Epithelial cell of esophagus (primary cell): ENCODE data around the gene CTSE.

ENCODE experiments used
- DNase-seq: peaks from one replicate; pipeline ENCODE4 v3.0.0; 2010; ENCODE audit warnings: low read depth
- H3K4me3 ChIP-seq: 2 replicates; pipeline ENCODE4 v1.5.1; 2011; ENCODE audit warnings: mild to moderate bottlenecking, low read length, control low read depth
- CTCF ChIP-seq: IDR thresholded peaks from 2 replicates; pipeline ENCODE4 v1.5.1; 2011; ENCODE audit warnings: low read depth, mild to moderate bottlenecking, low read length, control low read depth, inconsistent platforms; ENCODE audit not compliant: insufficient read depth; ENCODE audit errors: missing control alignments

CTSE gene

GRCh38 chr1:206020393-206021007 lies 3.2 kb downstream of the CTSE start:
- H3K4me3 ChIP-seq, result no peak overlapping the region
- no peak for DNase-seq
- TF ChIP-seq CTCF, result no peak

DNA sequence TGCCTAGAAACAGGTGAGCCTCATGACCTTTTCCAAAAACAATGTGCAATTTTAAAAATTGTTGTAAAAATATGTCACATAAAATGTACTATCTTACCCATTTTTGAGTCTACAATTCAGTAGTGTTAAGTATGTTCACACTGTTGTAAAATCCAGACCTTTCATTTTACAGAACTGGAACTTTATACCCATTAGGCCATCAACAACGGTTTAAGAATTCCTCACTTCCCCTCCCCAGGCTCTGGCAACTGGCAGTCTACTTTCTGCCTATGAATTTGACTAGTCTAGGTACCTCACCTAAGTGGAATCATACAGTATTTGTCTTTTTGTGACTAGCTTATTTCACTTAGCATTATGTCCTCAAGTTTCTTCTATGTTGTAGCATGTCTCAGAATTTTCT lies 8.6 kb downstream of the CTSE start:
- DNase-seq, result no peak

DNA sequence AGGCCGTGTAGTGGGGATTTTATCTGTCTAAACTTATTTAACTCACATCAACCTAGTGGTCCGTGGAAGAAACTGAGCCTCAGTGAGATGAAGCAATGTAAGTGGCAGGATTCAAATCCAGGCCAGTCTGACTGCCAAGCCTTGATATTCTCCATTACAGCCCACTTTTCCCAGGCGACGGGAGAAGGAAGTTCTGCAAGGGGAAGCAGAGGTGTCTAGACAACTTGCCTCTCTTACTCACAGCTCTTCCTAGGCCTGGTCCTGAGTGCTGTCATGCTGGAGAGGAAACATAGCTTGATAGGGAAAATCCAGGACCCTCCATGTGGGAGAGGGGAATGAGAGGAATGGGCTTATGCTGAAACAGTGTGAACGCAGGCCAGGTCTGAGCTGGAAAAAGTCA lies 9.1 kb downstream of the CTSE start:
- H3K4me3 ChIP-seq, result no peak overlapping the region
- DNase-seq, result no peak
- no peak for TF ChIP-seq CTCF

More for the DNA sequence above, 8.6 kb downstream of the CTSE start:
- no peak overlapping the region for H3K4me3 ChIP-seq
- TF ChIP-seq CTCF, result no peak

DNA sequence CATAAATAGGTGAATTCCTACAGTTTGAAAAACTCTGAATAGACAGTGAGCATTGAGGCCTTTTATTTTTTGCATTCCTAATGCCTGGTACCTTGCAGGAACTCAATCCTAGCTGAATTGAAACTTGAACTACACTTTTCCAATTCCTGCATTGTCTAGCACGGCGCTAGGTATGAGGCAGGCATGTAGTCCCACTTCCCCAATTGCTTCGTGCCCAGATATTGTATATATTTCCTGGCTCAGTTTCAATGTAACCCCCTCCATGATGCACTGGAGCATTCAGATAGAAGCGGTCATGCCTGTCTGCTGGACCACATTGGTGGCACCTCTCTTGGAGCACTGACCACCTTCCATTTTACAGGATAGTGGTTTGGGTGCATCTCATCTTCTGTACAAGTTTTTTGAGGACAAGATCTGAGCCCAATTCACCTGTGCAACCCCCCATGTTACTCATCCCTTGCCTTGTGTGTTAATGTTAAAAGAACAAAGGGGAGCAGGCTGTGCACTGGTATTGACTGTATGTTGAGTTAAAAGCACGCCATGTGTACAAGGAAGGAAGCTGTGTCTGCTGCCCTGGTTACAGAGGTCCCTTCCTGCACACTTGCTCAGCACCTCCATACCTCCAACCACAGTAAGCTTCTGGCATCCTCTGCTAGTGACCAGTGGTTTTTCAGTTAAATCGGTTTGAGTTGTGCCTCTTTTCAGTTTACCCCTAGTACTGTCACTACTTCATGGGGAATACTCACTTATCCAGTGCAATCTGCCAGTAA lies 10.5 kb downstream of the CTSE start:
- no peak for TF ChIP-seq CTCF
- no peak overlapping the region for H3K4me3 ChIP-seq
- no peak for DNase-seq

DNA sequence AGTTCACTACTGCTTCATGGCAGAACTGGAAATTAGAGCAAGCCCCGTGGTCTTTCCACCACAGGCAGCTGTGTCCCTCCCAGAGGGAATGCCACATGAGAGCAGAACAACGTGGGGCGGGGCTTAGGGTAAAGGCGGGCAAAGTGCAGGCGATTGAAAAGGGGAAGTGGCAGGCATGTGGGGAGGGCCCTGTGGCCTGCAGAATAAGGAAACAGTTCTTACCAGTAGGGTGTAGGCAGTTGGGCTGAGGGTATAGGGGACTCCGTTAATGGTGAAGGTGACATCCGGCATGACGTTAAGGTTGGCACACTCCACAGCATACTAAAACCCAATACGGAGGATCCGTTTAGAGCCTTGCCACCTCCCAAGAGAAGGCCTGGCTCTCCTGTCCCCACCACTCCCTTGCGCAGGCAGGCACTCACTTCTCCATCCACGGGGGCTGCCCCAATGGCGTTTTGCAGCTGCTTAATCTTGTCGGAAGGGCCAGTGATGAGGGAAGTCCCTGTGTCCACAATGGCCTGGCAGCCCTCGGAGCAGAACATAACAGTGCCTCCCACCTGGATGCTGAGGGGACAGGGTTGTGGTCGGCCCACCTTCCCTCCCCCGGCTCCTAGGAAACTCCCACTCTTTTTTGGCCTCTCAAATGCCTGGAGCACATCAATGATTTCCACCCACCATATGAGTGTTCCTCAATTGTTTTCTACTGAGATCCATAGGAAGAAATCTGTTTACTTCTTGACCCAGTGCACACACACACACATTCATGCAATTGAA lies 11.4 kb downstream of the CTSE start:
- H3K4me3 ChIP-seq, result no peak overlapping the region
- TF ChIP-seq CTCF, result no peak
- no peak for DNase-seq

- no peak for TF ChIP-seq CTCF
- H3K4me3 ChIP-seq, result no peak overlapping the region
- no peak for DNase-seq
Observed at GRCh38 chr1:206011057-206011456, 12.6 kb downstream of the CTSE start.
